Activated CD4-positive, alpha-beta T cell treated with anti-CD3 and anti-CD28 coated beads, Interleukin-2, amount 10 ng/mL, durations not matched to agents 24 days and 14 days (primary cell): ENCODE data around the gene PIGU. TPM values are rescaled to one million over a fixed set of nuclear protein-coding genes. Genes with fewer than 3 reads are reported as not detected.

Experiments
- DNase-seq: peaks from one replicate; pipeline ENCODE4 v3.0.0; 2022
- H3K27ac Mint-ChIP-seq: one replicate; pipeline ENCODE4 v1.8.0; 2022; ENCODE audit warnings: mild to moderate bottlenecking, mixed read lengths
- H3K27me3 Mint-ChIP-seq: one replicate; pipeline ENCODE4 v1.8.0; 2022; ENCODE audit warnings: mixed read lengths
- H3K36me3 Mint-ChIP-seq: one replicate; pipeline ENCODE4 v1.8.0; 2022; ENCODE audit warnings: low read depth, mild to moderate bottlenecking, mixed read lengths
- H3K4me1 Mint-ChIP-seq: one replicate; pipeline ENCODE4 v1.8.0; 2021; ENCODE audit warnings: mixed read lengths
- H3K4me3 Mint-ChIP-seq: one replicate; pipeline ENCODE4 v1.8.0; 2022; ENCODE audit warnings: mild to moderate bottlenecking, moderate library complexity, mixed read lengths
- H3K9me3 Mint-ChIP-seq: one replicate; pipeline ENCODE4 v1.8.0; 2021; ENCODE audit warnings: mixed read lengths
- intact Hi-C: fragments of 100-400 bp; cut with micrococcal nuclease; formaldehyde crosslinking; loops from one replicate; pipeline ENCODE4 v1.15.1; 2023
- total RNA-seq: library from RNA; stranded (reverse); gene quantifications from 2 replicates; pipeline ENCODE4 v1.2.3, GENCODE V29; 2022

The PIGU gene
- total RNA-seq, 1 donor from 2014 or later: 27.1 TPM

- Mint-ChIP-seq H3K27me3 (no peaks in the 10 kb centered on the region), H3K4me3 (peak overlapping the region; percentile 42), H3K9me3 (no peaks in the 10 kb centered on the region), H3K27ac (peak overlapping the region; percentile 89), H3K4me1 (peaks cover 35% of the 10 kb centered on the region), H3K36me3 (peaks cover 17% of the 10 kb centered on the region)
- DNase-seq: peak; percentile 83
- intact Hi-C loops: loop anchor here (5.0 kb wide), 1 partner anchor 127 kb away; no protein-coding TSS in a partner anchor
Measured at GRCh38 chr20:34579979-34580940, 96.6 kb downstream of the PIGU start.

DNA sequence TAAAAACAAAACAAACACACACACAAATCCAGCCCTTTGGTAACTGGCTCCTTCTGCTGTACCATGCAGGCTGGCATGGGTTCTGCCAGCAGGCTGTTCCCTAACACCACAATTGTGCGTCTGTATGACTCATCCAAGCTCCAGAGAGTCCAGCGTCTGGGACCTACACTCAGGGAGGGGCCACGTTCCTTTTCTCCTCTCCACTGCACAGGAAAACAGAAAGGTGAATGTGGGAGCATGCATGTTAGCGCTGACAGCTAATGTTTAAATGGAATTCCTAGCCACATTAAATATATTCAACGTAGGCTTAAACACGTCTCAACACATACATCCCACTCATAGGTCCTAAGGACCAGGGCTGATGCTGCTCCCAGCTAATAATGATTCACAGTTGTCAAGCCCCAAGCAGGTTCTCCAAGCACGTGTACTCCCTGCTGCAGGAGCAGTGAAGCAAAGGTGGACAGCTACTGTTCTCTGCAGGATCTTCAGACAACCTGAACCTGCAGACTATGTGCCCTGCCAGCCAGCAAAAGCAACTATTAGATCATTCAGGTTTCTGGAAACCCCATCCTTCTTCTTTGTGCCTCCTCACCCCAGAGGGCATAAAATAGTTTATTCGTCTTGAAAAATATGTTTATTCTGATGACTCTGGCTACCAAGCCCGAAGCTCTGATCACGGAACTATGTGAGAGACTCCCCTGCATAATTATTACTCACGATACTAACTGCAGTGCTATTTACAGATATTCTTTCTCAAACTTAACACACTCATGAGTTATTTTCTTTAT lies 97.5 kb downstream of the PIGU start:
- H3K36me3 Mint-ChIP-seq: peaks cover 20% of the 10 kb centered on the region
- intact Hi-C loops: no loop called here
- DNase-seq: no peak
- H3K27ac Mint-ChIP-seq: peak overlapping the region; percentile 89
- H3K4me1 Mint-ChIP-seq: peaks cover 35% of the 10 kb centered on the region
- H3K9me3 Mint-ChIP-seq: no peaks in the 10 kb centered on the region
- H3K4me3 Mint-ChIP-seq: no peak overlapping the region
- H3K27me3 Mint-ChIP-seq: no peaks in the 10 kb centered on the region

DNA sequence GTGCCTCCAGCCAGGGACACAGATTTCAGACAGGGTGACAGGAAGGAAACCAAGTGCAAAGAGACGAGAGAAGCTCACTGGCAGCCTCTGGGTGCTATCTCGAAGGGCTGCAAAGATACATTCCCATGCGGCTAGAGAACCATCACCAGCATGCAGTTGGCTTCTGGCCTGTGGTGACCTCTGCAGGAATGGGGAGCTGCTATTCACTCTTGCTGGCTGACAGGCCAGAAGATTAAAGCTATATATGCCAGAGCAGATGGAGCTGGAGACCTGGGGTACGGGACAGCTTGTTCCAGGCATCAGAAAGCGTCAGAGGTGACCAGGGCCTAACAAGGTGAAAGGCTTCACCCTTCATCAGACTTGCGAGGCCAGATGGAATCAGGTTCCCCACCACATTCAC lies 98.4 kb downstream of the PIGU start:
- Mint-ChIP-seq H3K27ac (peak overlapping the region; percentile 37), H3K4me1 (peaks cover 35% of the 10 kb centered on the region)
- DNase-seq: no peak

DNA sequence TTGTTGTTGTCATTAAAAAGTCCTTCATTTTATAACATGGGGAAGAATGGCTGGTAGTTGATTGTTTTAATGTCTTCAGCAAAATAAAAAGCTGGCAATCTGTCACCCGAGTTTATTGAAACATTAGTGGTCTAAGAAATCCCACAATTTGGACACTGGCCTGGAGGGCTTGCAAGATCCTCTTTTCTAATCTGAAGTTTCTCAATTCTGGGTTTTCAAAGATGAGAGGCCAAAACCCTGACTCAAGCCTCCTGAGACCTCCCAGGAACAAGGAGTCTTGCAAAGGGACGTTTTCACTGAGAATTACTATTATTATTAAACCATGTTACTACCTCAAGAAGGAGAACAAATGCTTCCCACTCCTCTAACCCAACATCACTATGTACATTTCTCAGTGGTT lies 98.9 kb downstream of the PIGU start:
- intact Hi-C loops: no loop called here
- Mint-ChIP-seq H3K27me3 (no peaks in the 10 kb centered on the region), H3K4me3 (no peak overlapping the region), H3K36me3 (peaks cover 22% of the 10 kb centered on the region), H3K9me3 (no peaks in the 10 kb centered on the region), H3K4me1 (peaks cover 32% of the 10 kb centered on the region), H3K27ac (peak overlapping the region; percentile 37)
- DNase-seq: no peak

More for the DNA sequence above, 98.4 kb downstream of the PIGU start:
- intact Hi-C loops: no loop called here
- Mint-ChIP-seq H3K36me3 (peaks cover 22% of the 10 kb centered on the region), H3K4me3 (no peak overlapping the region), H3K9me3 (no peaks in the 10 kb centered on the region), H3K27me3 (no peaks in the 10 kb centered on the region)

- intact Hi-C loops: no loop called here
Measured at GRCh38 chr20:34577061-34577460, 99.8 kb downstream of the PIGU start.

DNA sequence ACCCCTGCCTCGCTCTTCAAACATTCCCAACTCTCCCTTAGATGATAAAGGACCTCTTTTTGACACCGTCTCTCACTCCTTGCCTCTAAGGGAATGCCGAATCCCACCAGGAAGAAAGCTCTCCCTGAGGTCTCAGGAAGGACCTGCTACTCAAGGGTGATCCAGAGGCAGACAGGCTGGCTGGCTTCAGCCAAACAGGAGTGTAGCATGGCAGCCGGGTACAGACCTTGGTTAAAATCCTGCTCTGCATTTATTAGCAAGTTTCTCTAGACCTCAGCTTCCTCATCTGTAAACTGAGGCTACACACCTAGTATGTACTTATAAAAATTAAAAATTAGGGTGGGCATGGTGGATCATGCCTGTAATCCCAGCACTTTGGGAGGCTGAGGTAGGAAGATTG lies 101.1 kb downstream of the PIGU start:
- H3K27ac Mint-ChIP-seq: no peak overlapping the region
- no peak for DNase-seq
- intact Hi-C loops: no loop called here
- H3K9me3 Mint-ChIP-seq: no peaks in the 10 kb centered on the region
- H3K36me3 Mint-ChIP-seq: peaks cover 21% of the 10 kb centered on the region
- H3K27me3 Mint-ChIP-seq: no peaks in the 10 kb centered on the region
- no peak overlapping the region for H3K4me3 Mint-ChIP-seq
- peaks cover 26% of the 10 kb centered on the region for H3K4me1 Mint-ChIP-seq

More at GRCh38 chr20:34577061-34577460, 99.8 kb downstream of the PIGU start:
- peaks cover 28% of the 10 kb centered on the region for H3K4me1 Mint-ChIP-seq
- no peak overlapping the region for H3K27ac Mint-ChIP-seq
- H3K36me3 Mint-ChIP-seq: peaks cover 25% of the 10 kb centered on the region
- H3K27me3 Mint-ChIP-seq: no peaks in the 10 kb centered on the region
- no peak overlapping the region for H3K4me3 Mint-ChIP-seq
- DNase-seq: no peak
- H3K9me3 Mint-ChIP-seq: no peaks in the 10 kb centered on the region

DNA sequence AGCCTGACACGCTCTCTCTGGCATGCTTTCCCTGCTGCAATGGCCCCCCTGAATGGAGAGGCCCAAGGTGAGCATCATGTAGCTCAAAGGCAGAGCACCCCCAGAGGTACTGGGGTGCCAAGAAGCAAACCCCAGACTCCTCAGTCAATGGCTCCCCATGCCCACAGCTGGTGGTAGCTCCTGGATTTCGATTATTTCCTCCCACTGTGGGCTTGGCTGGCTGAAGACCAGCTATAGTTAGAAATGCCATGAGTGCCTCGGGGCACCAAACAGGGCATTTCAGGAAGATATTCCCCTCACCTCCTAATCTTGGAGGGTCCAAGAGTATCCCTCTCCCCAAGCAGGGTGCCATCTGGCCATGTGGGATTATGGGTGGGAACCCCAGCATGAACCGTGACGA lies 101.6 kb downstream of the PIGU start:
- DNase-seq: no peak
- Mint-ChIP-seq H3K4me3 (no peak overlapping the region), H3K27me3 (no peaks in the 10 kb centered on the region), H3K36me3 (peaks cover 16% of the 10 kb centered on the region), H3K4me1 (peaks cover 22% of the 10 kb centered on the region), H3K9me3 (no peaks in the 10 kb centered on the region), H3K27ac (no peak overlapping the region)
- intact Hi-C loops: no loop called here

- intact Hi-C loops: no loop called here
Measured at GRCh38 chr20:34574861-34575260, 102.0 kb downstream of the PIGU start.

GRCh38 chr20:34574426-34574825 lies 102.5 kb downstream of the PIGU start:
- intact Hi-C loops: no loop called here
- no peaks in the 10 kb centered on the region for H3K27me3 Mint-ChIP-seq
- peaks cover 15% of the 10 kb centered on the region for H3K4me1 Mint-ChIP-seq
- H3K36me3 Mint-ChIP-seq: peaks cover 14% of the 10 kb centered on the region
- DNase-seq: no peak
- H3K4me3 Mint-ChIP-seq: no peak overlapping the region
- H3K9me3 Mint-ChIP-seq: no peaks in the 10 kb centered on the region
- peak overlapping the region; percentile 20 for H3K27ac Mint-ChIP-seq

More at GRCh38 chr20:34574861-34575260, 102.0 kb downstream of the PIGU start:
- H3K27ac Mint-ChIP-seq: no peak overlapping the region
- H3K4me3 Mint-ChIP-seq: no peak overlapping the region
- peaks cover 14% of the 10 kb centered on the region for H3K36me3 Mint-ChIP-seq
- no peaks in the 10 kb centered on the region for H3K9me3 Mint-ChIP-seq
- no peak for DNase-seq
- H3K4me1 Mint-ChIP-seq: peaks cover 18% of the 10 kb centered on the region
- H3K27me3 Mint-ChIP-seq: no peaks in the 10 kb centered on the region

DNA sequence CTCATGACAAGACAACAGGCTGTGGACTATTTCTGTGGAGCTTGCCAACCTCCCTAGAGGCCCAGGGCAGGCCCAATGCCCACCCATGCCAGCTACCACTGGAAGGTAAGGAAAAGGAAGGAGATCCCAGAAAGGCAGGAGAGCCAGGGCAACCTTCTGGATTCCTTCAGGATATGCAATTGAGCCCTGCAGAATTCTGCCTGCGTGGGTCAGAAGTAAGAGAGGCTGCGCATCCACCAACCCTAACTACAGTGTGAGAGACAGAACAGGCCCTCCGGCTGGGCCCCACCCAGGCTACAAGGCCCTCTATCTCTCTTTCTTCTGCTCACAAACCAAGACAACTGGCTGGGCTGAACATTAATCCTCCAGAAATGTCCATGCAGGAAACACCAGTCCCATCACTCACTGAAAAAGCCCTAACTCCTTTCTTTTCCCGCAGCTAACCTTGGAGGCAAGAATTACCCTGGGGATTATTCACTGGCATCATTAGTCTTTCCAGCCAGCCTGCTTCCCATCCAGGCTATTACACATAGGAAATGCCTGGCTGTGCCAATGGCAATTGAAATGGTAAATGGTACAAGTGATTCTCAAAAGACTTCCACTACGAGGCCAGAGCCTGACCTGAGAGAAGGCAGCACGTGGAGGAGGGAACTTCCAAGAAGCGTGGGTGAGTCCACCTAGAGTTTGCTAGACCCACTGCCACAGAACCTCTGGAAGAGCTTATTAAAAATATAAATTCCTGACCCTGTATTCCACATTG lies 103.2 kb downstream of the PIGU start:
- Mint-ChIP-seq H3K4me1 (peaks cover 14% of the 10 kb centered on the region), H3K36me3 (peaks cover 14% of the 10 kb centered on the region), H3K27ac (no peak overlapping the region), H3K27me3 (no peaks in the 10 kb centered on the region), H3K4me3 (no peak overlapping the region), H3K9me3 (no peaks in the 10 kb centered on the region)
- DNase-seq: no peak
- intact Hi-C loops: no loop called here

DNA sequence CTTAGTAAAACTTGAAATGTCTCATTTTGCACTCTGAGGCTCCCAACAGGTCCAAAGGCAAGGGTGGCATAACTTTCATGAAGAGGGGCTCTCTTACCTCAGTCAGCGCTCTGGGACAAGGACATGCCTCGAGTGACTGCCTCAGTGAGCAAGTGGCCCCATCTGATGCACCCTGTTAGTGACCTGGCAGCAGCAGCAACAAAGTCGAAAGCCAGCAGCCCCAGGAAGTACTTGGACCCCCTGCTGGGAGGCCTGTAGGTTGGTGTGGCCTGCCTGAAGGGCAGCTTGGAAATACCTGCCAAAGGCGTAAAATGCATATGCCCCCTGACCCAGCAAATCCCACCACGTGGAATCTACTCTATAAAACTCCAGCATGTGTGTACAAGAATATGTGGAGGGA lies 105.1 kb downstream of the PIGU start:
- intact Hi-C loops: no loop called here
- Mint-ChIP-seq H3K36me3 (peaks cover 14% of the 10 kb centered on the region), H3K9me3 (no peaks in the 10 kb centered on the region), H3K4me3 (no peak overlapping the region), H3K27ac (no peak overlapping the region), H3K27me3 (no peaks in the 10 kb centered on the region), H3K4me1 (peaks cover 10% of the 10 kb centered on the region)
- no peak for DNase-seq

DNA sequence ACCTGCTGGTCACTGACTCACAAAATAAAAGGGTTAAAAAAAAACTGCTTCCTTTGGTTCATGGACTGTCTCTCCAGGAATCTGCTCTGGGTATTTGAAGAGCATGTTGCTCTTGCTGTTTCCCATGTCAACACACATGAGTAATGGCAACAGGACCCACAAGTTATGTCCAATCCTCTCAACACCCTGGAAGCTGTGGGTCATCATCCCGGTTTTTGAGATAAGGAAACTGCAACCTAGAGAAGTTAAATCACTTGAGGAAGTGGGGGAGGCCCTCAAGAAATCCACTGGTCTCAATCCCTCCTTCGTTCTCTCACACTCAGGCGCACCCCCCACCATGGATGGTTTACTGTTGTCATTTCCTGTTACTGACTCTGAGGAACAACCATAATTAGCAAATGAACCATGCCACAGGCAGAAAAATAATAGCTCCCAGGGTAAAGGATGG lies 106.0 kb downstream of the PIGU start:
- intact Hi-C loops: no loop called here
- Mint-ChIP-seq H3K4me3 (no peak overlapping the region), H3K4me1 (peaks cover 10% of the 10 kb centered on the region), H3K36me3 (peaks cover 14% of the 10 kb centered on the region), H3K27ac (peak overlapping the region; percentile 83), H3K9me3 (no peaks in the 10 kb centered on the region), H3K27me3 (no peaks in the 10 kb centered on the region)
- peak; percentile 58 for DNase-seq

DNA sequence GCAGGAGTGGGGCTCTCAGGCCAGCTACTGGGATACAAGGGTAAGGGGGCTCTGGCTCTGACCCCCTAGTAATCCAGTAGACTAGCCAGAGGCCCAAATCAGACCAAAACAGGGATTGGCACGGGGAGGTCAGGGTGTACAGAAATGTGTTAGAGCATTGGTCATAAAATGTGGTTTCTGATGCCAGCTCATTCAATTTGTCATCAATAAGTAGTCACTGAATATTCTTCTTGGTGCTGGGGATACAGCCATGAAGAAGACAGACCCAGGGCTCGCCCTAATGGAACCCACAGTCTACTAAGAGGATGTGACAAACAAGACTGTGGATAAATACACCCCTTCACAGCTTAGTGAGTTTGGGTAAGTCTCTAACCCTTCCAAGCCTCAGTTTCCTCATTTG lies 107.3 kb downstream of the PIGU start:
- H3K27ac Mint-ChIP-seq: no peak overlapping the region
- DNase-seq: no peak
- H3K36me3 Mint-ChIP-seq: peaks cover 11% of the 10 kb centered on the region
- peaks cover 12% of the 10 kb centered on the region for H3K4me1 Mint-ChIP-seq
- H3K4me3 Mint-ChIP-seq: no peak overlapping the region
- H3K9me3 Mint-ChIP-seq: no peaks in the 10 kb centered on the region
- intact Hi-C loops: no loop called here
- no peaks in the 10 kb centered on the region for H3K27me3 Mint-ChIP-seq
